ENCODE results near the gene RHAG.

The RHAG gene

GRCh38 chr6:49582529-49582928, 54.1 kb downstream of the RHAG start:
- no peak overlapping the region for H3K4me3 ChIP-seq (ENCODE audit: insufficient read length, low read depth)
- no peaks in the 10 kb centered on the region for H3K9me3 ChIP-seq (ENCODE audit: insufficient read depth, low read length)
- no peaks in the 10 kb centered on the region for H3K27me3 ChIP-seq (ENCODE audit: insufficient read depth, insufficient read length)
- H3K9ac ChIP-seq (ENCODE audit: insufficient read length, low read depth): no peak overlapping the region
- H3K36me3 ChIP-seq (ENCODE audit: insufficient read depth, insufficient read length, low read length): no peaks in the 10 kb centered on the region
- no peaks in the 10 kb centered on the region for H3K4me1 ChIP-seq (ENCODE audit: insufficient read depth, insufficient read length)
- DNase-seq (ENCODE audit: low read depth, low spot score): no peak
- no peak for TF ChIP-seq YY1 (IDR thresholded peaks at IDR 0.05; ENCODE audit: insufficient read depth, insufficient read length)
- TF ChIP-seq SUZ12 (IDR thresholded peaks at IDR 0.05; ENCODE audit: extremely low read depth, insufficient read depth, insufficient read length): no peak
- no peak for TF ChIP-seq ZNF274 (IDR thresholded peaks at IDR 0.05; ENCODE audit: low read depth, low read length)

GRCh38 chr6:49579649-49580048, 57.0 kb downstream of the RHAG start:
- no peak for DNase-seq (ENCODE audit: low read depth, low spot score)
- no peak overlapping the region for H3K4me3 ChIP-seq (ENCODE audit: insufficient read length, low read depth)
- no peaks in the 10 kb centered on the region for H3K9me3 ChIP-seq (ENCODE audit: insufficient read depth, low read length)
- TF ChIP-seq ZNF274 (IDR thresholded peaks at IDR 0.05; ENCODE audit: low read depth, low read length) (no peak), SUZ12 (IDR thresholded peaks at IDR 0.05; ENCODE audit: extremely low read depth, insufficient read depth, insufficient read length) (no peak), YY1 (IDR thresholded peaks at IDR 0.05; ENCODE audit: insufficient read depth, insufficient read length) (no peak)
- H3K27me3 ChIP-seq (ENCODE audit: insufficient read depth, insufficient read length): no peaks in the 10 kb centered on the region
- no peak overlapping the region for H3K9ac ChIP-seq (ENCODE audit: insufficient read length, low read depth)
- no peaks in the 10 kb centered on the region for H3K36me3 ChIP-seq (ENCODE audit: insufficient read depth, insufficient read length, low read length)
- H3K4me1 ChIP-seq (ENCODE audit: insufficient read depth, insufficient read length): no peaks in the 10 kb centered on the region

GRCh38 chr6:49576618-49577017, 60.0 kb downstream of the RHAG start:
- Histone ChIP-seq H3K36me3 (ENCODE audit: insufficient read depth, insufficient read length, low read length) (no peaks in the 10 kb centered on the region), H3K4me3 (ENCODE audit: insufficient read length, low read depth) (no peak overlapping the region), H3K27me3 (ENCODE audit: insufficient read depth, insufficient read length) (no peaks in the 10 kb centered on the region), H3K4me1 (ENCODE audit: insufficient read depth, insufficient read length) (no peaks in the 10 kb centered on the region), H3K9ac (ENCODE audit: insufficient read length, low read depth) (no peak overlapping the region), H3K9me3 (ENCODE audit: insufficient read depth, low read length) (no peaks in the 10 kb centered on the region)
- DNase-seq (ENCODE audit: low read depth, low spot score): no peak
- no peak for TF ChIP-seq SUZ12 (IDR thresholded peaks at IDR 0.05; ENCODE audit: extremely low read depth, insufficient read depth, insufficient read length)
- TF ChIP-seq ZNF274 (IDR thresholded peaks at IDR 0.05; ENCODE audit: low read depth, low read length): no peak
- TF ChIP-seq YY1 (IDR thresholded peaks at IDR 0.05; ENCODE audit: insufficient read depth, insufficient read length): no peak

GRCh38 chr6:49570474-49571079, 66.1 kb downstream of the RHAG start:
- H3K9me3 ChIP-seq (ENCODE audit: insufficient read depth, low read length): no peaks in the 10 kb centered on the region
- H3K27me3 ChIP-seq (ENCODE audit: insufficient read depth, insufficient read length): no peaks in the 10 kb centered on the region
- H3K4me1 ChIP-seq (ENCODE audit: insufficient read depth, insufficient read length): no peaks in the 10 kb centered on the region
- H3K4me3 ChIP-seq (ENCODE audit: insufficient read length, low read depth): no peak overlapping the region
- TF ChIP-seq SUZ12 (IDR thresholded peaks at IDR 0.05; ENCODE audit: extremely low read depth, insufficient read depth, insufficient read length) (no peak), YY1 (IDR thresholded peaks at IDR 0.05; ENCODE audit: insufficient read depth, insufficient read length) (no peak), ZNF274 (IDR thresholded peaks at IDR 0.05; ENCODE audit: low read depth, low read length) (no peak)
- no peaks in the 10 kb centered on the region for H3K36me3 ChIP-seq (ENCODE audit: insufficient read depth, insufficient read length, low read length)
- no peak overlapping the region for H3K9ac ChIP-seq (ENCODE audit: insufficient read length, low read depth)
- DNase-seq (ENCODE audit: low read depth, low spot score): no peak

- H3K36me3 ChIP-seq (ENCODE audit: insufficient read depth, insufficient read length, low read length): no peaks in the 10 kb centered on the region
- DNase-seq (ENCODE audit: low read depth, low spot score): no peak
- TF ChIP-seq ZNF274 (IDR thresholded peaks at IDR 0.05; ENCODE audit: low read depth, low read length): no peak
- no peak for TF ChIP-seq YY1 (IDR thresholded peaks at IDR 0.05; ENCODE audit: insufficient read depth, insufficient read length)
- TF ChIP-seq SUZ12 (IDR thresholded peaks at IDR 0.05; ENCODE audit: extremely low read depth, insufficient read depth, insufficient read length): no peak
Observed at GRCh38 chr6:49565855-49566254, 70.8 kb downstream of the RHAG start.

GRCh38 chr6:49565261-49565660, 71.4 kb downstream of the RHAG start:
- Histone ChIP-seq H3K9me3 (ENCODE audit: insufficient read depth, low read length) (0 out of 2 replicates have a peak, but pooled peaks cover 7% of the 10 kb centered on the region), H3K4me1 (ENCODE audit: insufficient read depth, insufficient read length) (no peaks in the 10 kb centered on the region), H3K27me3 (ENCODE audit: insufficient read depth, insufficient read length) (no peaks in the 10 kb centered on the region), H3K4me3 (ENCODE audit: insufficient read length, low read depth) (no peak overlapping the region), H3K36me3 (ENCODE audit: insufficient read depth, insufficient read length, low read length) (no peaks in the 10 kb centered on the region), H3K9ac (ENCODE audit: insufficient read length, low read depth) (no peak overlapping the region)
- no peak for DNase-seq (ENCODE audit: low read depth, low spot score)
- TF ChIP-seq SUZ12 (IDR thresholded peaks at IDR 0.05; ENCODE audit: extremely low read depth, insufficient read depth, insufficient read length): no peak
- TF ChIP-seq ZNF274 (IDR thresholded peaks at IDR 0.05; ENCODE audit: low read depth, low read length): no peak
- no peak for TF ChIP-seq YY1 (IDR thresholded peaks at IDR 0.05; ENCODE audit: insufficient read depth, insufficient read length)

More at GRCh38 chr6:49565855-49566254, 70.8 kb downstream of the RHAG start:
- Histone ChIP-seq H3K4me3 (ENCODE audit: insufficient read length, low read depth) (no peak overlapping the region), H3K4me1 (ENCODE audit: insufficient read depth, insufficient read length) (no peaks in the 10 kb centered on the region), H3K9me3 (ENCODE audit: insufficient read depth, low read length) (0 out of 2 replicates have a peak, but pooled peaks cover 7% of the 10 kb centered on the region), H3K9ac (ENCODE audit: insufficient read length, low read depth) (no peak overlapping the region), H3K27me3 (ENCODE audit: insufficient read depth, insufficient read length) (no peaks in the 10 kb centered on the region)

GRCh38 chr6:49564552-49564951, 72.1 kb downstream of the RHAG start:
- H3K4me1 ChIP-seq (ENCODE audit: insufficient read depth, insufficient read length): no peaks in the 10 kb centered on the region
- H3K9ac ChIP-seq (ENCODE audit: insufficient read length, low read depth): no peak overlapping the region
- H3K4me3 ChIP-seq (ENCODE audit: insufficient read length, low read depth): no peak overlapping the region
- H3K9me3 ChIP-seq (ENCODE audit: insufficient read depth, low read length): 0 out of 2 replicates have a peak, but pooled peaks cover 7% of the 10 kb centered on the region
- no peaks in the 10 kb centered on the region for H3K27me3 ChIP-seq (ENCODE audit: insufficient read depth, insufficient read length)
- DNase-seq (ENCODE audit: low read depth, low spot score): no peak
- TF ChIP-seq YY1 (IDR thresholded peaks at IDR 0.05; ENCODE audit: insufficient read depth, insufficient read length) (no peak), SUZ12 (IDR thresholded peaks at IDR 0.05; ENCODE audit: extremely low read depth, insufficient read depth, insufficient read length) (no peak), ZNF274 (IDR thresholded peaks at IDR 0.05; ENCODE audit: low read depth, low read length) (no peak)
- H3K36me3 ChIP-seq (ENCODE audit: insufficient read depth, insufficient read length, low read length): no peaks in the 10 kb centered on the region
